Measurements from ENCODE around the gene GLIS1.

GRCh38 chr1:53543130-53543777, 195.7 kb downstream of the GLIS1 start:
- TF ChIP-seq, protein P1, sequence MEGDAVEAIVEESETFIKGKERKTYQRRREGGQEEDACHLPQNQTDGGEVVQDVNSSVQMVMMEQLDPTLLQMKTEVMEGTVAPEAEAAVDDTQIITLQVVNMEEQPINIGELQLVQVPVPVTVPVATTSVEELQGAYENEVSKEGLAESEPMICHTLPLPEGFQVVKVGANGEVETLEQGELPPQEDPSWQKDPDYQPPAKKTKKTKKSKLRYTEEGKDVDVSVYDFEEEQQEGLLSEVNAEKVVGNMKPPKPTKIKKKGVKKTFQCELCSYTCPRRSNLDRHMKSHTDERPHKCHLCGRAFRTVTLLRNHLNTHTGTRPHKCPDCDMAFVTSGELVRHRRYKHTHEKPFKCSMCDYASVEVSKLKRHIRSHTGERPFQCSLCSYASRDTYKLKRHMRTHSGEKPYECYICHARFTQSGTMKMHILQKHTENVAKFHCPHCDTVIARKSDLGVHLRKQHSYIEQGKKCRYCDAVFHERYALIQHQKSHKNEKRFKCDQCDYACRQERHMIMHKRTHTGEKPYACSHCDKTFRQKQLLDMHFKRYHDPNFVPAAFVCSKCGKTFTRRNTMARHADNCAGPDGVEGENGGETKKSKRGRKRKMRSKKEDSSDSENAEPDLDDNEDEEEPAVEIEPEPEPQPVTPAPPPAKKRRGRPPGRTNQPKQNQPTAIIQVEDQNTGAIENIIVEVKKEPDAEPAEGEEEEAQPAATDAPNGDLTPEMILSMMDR (IDR thresholded peaks at IDR 0.05 in 4 of 5, conservative IDR thresholded peaks at IDR 0.05 in 1 of 5): no peak
- no peak for TF ChIP-seq POLR2A (IDR thresholded peaks at IDR 0.05)
